Measurements from ENCODE around the gene NFATC2IP. TPM values are rescaled to one million over a fixed set of nuclear protein-coding genes. Genes with fewer than 3 reads are reported as not detected.

Gene NFATC2IP
- polyA plus RNA-seq, 1 donor, result 58.8 TPM

- Histone ChIP-seq H3K4me3 (ENCODE audit: low read length) (no peak overlapping the region), H3K9me3 (ENCODE audit: control insufficient read depth, low read depth, low read length) (no peaks in the 10 kb centered on the region), H3K4me1 (ENCODE audit: control insufficient read depth, insufficient read depth, low read length) (no peaks in the 10 kb centered on the region), H3K36me3 (ENCODE audit: control insufficient read depth, insufficient read depth, low read length) (no peaks in the 10 kb centered on the region), H3K27me3 (ENCODE audit: control insufficient read depth, insufficient read depth, low read length) (no peaks in the 10 kb centered on the region), H3K27ac (ENCODE audit: low read length) (no peak overlapping the region)
- no CpG with 5 or more reads among the region's 4 CpGs for WGBS (ENCODE audit: insufficient coverage, low lambda C conversion rate)
- DNase-seq, result no peak
Measured at GRCh38 chr16:29011851-29012250, 61.1 kb downstream of the NFATC2IP start.

- Histone ChIP-seq H3K4me3 (ENCODE audit: low read length) (no peak overlapping the region), H3K36me3 (ENCODE audit: control insufficient read depth, insufficient read depth, low read length) (no peaks in the 10 kb centered on the region), H3K9me3 (ENCODE audit: control insufficient read depth, low read depth, low read length) (no peaks in the 10 kb centered on the region), H3K27me3 (ENCODE audit: control insufficient read depth, insufficient read depth, low read length) (no peaks in the 10 kb centered on the region), H3K4me1 (ENCODE audit: control insufficient read depth, insufficient read depth, low read length) (no peaks in the 10 kb centered on the region), H3K27ac (ENCODE audit: low read length) (no peak overlapping the region)
- DNase-seq, result no peak
- 50% methylated on average over 2 of the region's 9 CpGs for WGBS (ENCODE audit: insufficient coverage, low lambda C conversion rate)
Measured at GRCh38 chr16:29012913-29013553, 62.3 kb downstream of the NFATC2IP start.

GRCh38 chr16:29014561-29015069 is 63.9 kb downstream of the NFATC2IP start:
- 0% methylated on average over 1 of the region's 3 CpGs for WGBS (ENCODE audit: insufficient coverage, low lambda C conversion rate)
- no peaks in the 10 kb centered on the region for H3K9me3 ChIP-seq (ENCODE audit: control insufficient read depth, low read depth, low read length)
- H3K4me1 ChIP-seq (ENCODE audit: control insufficient read depth, insufficient read depth, low read length), result no peaks in the 10 kb centered on the region
- no peaks in the 10 kb centered on the region for H3K27me3 ChIP-seq (ENCODE audit: control insufficient read depth, insufficient read depth, low read length)
- DNase-seq, result peak; percentile 61 to 77
- no peak overlapping the region for H3K27ac ChIP-seq (ENCODE audit: low read length)
- no peak overlapping the region for H3K4me3 ChIP-seq (ENCODE audit: low read length)
- no peaks in the 10 kb centered on the region for H3K36me3 ChIP-seq (ENCODE audit: control insufficient read depth, insufficient read depth, low read length)

Other genes with a start within 250 kb of the NFATC2IP start
- gene EIF3C, start 239.5 kb upstream of the NFATC2IP start, polyA plus RNA-seq, result 397 TPM
- 4.4 TPM for gene NPIPB9, start 199.2 kb upstream of the NFATC2IP start, polyA plus RNA-seq
- gene ATXN2L, start 127.9 kb upstream of the NFATC2IP start, polyA plus RNA-seq, result 130 TPM
- 157 TPM for gene TUFM, start 104.6 kb upstream of the NFATC2IP start, polyA plus RNA-seq
- 81.0 TPM for gene SH2B1, start 87.1 kb upstream of the NFATC2IP start, polyA plus RNA-seq
- 4.1 TPM for gene ATP2A1, start 72.4 kb upstream of the NFATC2IP start, polyA plus RNA-seq
- 30.6 TPM for gene RABEP2, start 25.7 kb upstream of the NFATC2IP start, polyA plus RNA-seq
- gene CD19, start 19.0 kb upstream of the NFATC2IP start, polyA plus RNA-seq, result 1.0 TPM
- gene SPNS1, start 23.8 kb downstream of the NFATC2IP start, polyA plus RNA-seq, result 62.8 TPM
- gene LAT, start 34.1 kb downstream of the NFATC2IP start, polyA plus RNA-seq, result 13.2 TPM